ENCODE measurements around the gene FHDC1. TPM values are rescaled to one million over a fixed set of nuclear protein-coding genes. Genes with fewer than 3 reads are reported as not detected.

The FHDC1 gene
- total and polyA plus RNA-seq, 8 donors, result 2.9 to 13.4 (median 5.5) TPM

GRCh38 chr4:152944666-152945320 is 8.7 kb downstream of the FHDC1 start:
- H3K4me1 ChIP-seq, result peaks cover 0 to 16% (median 6%) of the 10 kb centered on the region in 4 donors
- H3K9me3 ChIP-seq, result no peaks in the 10 kb centered on the region
- WGBS, 5 donors, result 56 to 69% (median 65%) methylated on average over 4 of the region's 4 CpGs
- peaks cover 0 to 3% (median 0%) of the 10 kb centered on the region in 3 donors for H3K27me3 ChIP-seq
- no peak for DNase-seq
- peaks cover 0 to 13% (median 6%) of the 10 kb centered on the region in 4 donors for H3K36me3 ChIP-seq
- no peak overlapping the region for H3K4me3 ChIP-seq
- peak overlapping the region in 1 of 5 donors; percentile 52 for H3K27ac ChIP-seq
- TF ChIP-seq POLR2AphosphoS5 (IDR thresholded peaks at IDR 0.05) (no peak), EP300 (IDR thresholded peaks at IDR 0.05) (no peak), POLR2A (IDR thresholded peaks at IDR 0.05) (no peak), CTCF (IDR thresholded peaks at IDR 0.05) (no peak)
- intact Hi-C loops (cut with DNase I; ENCODE audit: low total_unique reads), result no loop called here

GRCh38 chr4:152945639-152946038 is 9.5 kb downstream of the FHDC1 start:
- no peak for TF ChIP-seq POLR2A (IDR thresholded peaks at IDR 0.05)
- TF ChIP-seq CTCF (IDR thresholded peaks at IDR 0.05), result no peak
- TF ChIP-seq POLR2AphosphoS5 (IDR thresholded peaks at IDR 0.05), result no peak

GRCh38 chr4:152946446-152946845 is 10.3 kb downstream of the FHDC1 start:
- peaks cover 7 to 31% (median 18%) of the 10 kb centered on the region in 4 donors for H3K4me1 ChIP-seq
- no peak overlapping the region for H3K27ac ChIP-seq
- WGBS, 5 donors, result 70 to 87% (median 80%) methylated on average over 4 of the region's 4 CpGs
- TF ChIP-seq EP300 (IDR thresholded peaks at IDR 0.05) (no peak), POLR2AphosphoS5 (IDR thresholded peaks at IDR 0.05) (no peak), CTCF (IDR thresholded peaks at IDR 0.05) (no peak), POLR2A (IDR thresholded peaks at IDR 0.05) (no peak)
- no peaks in the 10 kb centered on the region for H3K27me3 ChIP-seq
- intact Hi-C loops (cut with DNase I; ENCODE audit: low total_unique reads), result no loop called here
- peaks cover 0 to 13% (median 6%) of the 10 kb centered on the region in 4 donors for H3K36me3 ChIP-seq
- no peaks in the 10 kb centered on the region for H3K9me3 ChIP-seq
- no peak for DNase-seq
- H3K4me3 ChIP-seq, result no peak overlapping the region

More at GRCh38 chr4:152945639-152946038, 9.5 kb downstream of the FHDC1 start:
- H3K9me3 ChIP-seq, result no peaks in the 10 kb centered on the region
- no peak for DNase-seq
- H3K27ac ChIP-seq, result no peak overlapping the region
- H3K36me3 ChIP-seq, result peaks cover 0 to 13% (median 6%) of the 10 kb centered on the region in 4 donors
- 81 to 94% (median 91%) methylated on average over 9 of the region's 9 CpGs for WGBS, 5 donors
- H3K27me3 ChIP-seq, result no peaks in the 10 kb centered on the region
- intact Hi-C loops (cut with DNase I; ENCODE audit: low total_unique reads), result no loop called here
- H3K4me3 ChIP-seq, result no peak overlapping the region
- peaks cover 5 to 25% (median 14%) of the 10 kb centered on the region in 4 donors for H3K4me1 ChIP-seq

- intact Hi-C loops (cut with DNase I; ENCODE audit: low total_unique reads), result no loop called here
- Histone ChIP-seq H3K4me3 (no peak overlapping the region), H3K9me3 (no peaks in the 10 kb centered on the region), H3K27ac (no peak overlapping the region), H3K4me1 (peaks cover 7 to 31% (median 20%) of the 10 kb centered on the region in 4 donors), H3K36me3 (peaks cover 0 to 13% (median 6%) of the 10 kb centered on the region in 4 donors), H3K27me3 (no peaks in the 10 kb centered on the region)
- TF ChIP-seq CTCF (IDR thresholded peaks at IDR 0.05), result no peak
- no peak for TF ChIP-seq POLR2AphosphoS5 (IDR thresholded peaks at IDR 0.05)
- no peak for TF ChIP-seq POLR2A (IDR thresholded peaks at IDR 0.05)
- no peak for TF ChIP-seq EP300 (IDR thresholded peaks at IDR 0.05)
- WGBS, 5 donors, result 75 to 98% (median 92%) methylated on average over 2 of the region's 2 CpGs
- no peak for DNase-seq
Observed at GRCh38 chr4:152947311-152947710, 11.2 kb downstream of the FHDC1 start.
